Measurements from ENCODE around the gene USP5.

- TF ChIP-seq CTCF (IDR thresholded peaks at IDR 0.05) (no peak), POLR2AphosphoS5 (IDR thresholded peaks at IDR 0.05) (no peak)
Observed at GRCh38 chr12:6831450-6831995, 20.4 kb upstream of the USP5 start.

All from stomach (tissue), 4 donors.